Measurements from ENCODE around the gene OR9G4.

The OR9G4 gene

DNA sequence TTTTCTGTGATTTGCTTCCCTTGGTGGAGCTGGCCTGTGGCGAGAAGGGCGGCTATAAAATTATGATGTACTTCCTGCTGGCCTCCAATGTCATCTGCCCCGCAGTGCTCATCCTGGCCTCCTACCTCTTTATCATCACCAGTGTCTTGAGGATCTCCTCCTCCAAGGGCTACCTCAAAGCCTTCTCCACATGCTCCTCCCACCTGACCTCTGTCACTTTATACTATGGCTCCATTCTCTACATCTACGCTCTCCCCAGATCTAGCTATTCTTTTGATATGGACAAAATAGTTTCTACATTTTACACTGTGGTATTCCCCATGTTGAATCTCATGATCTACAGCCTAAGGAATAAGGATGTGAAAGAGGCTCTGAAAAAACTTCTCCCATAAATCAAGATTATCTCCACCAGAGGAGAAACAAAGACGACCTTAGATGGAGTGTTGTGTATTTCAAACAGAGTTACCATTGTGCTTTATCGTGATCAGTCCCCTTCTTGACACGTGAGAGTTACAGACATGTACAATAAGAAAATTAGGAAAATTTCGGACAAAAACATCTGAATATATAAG lies 47.5 kb downstream of the OR9G4 start:
- DNase-seq (ENCODE audit: low read depth) = no peak
- H3K4me3 ChIP-seq (replicated peaks; ENCODE audit: low read depth, low read length) = no peak overlapping the region
- TF ChIP-seq, protein P1, sequence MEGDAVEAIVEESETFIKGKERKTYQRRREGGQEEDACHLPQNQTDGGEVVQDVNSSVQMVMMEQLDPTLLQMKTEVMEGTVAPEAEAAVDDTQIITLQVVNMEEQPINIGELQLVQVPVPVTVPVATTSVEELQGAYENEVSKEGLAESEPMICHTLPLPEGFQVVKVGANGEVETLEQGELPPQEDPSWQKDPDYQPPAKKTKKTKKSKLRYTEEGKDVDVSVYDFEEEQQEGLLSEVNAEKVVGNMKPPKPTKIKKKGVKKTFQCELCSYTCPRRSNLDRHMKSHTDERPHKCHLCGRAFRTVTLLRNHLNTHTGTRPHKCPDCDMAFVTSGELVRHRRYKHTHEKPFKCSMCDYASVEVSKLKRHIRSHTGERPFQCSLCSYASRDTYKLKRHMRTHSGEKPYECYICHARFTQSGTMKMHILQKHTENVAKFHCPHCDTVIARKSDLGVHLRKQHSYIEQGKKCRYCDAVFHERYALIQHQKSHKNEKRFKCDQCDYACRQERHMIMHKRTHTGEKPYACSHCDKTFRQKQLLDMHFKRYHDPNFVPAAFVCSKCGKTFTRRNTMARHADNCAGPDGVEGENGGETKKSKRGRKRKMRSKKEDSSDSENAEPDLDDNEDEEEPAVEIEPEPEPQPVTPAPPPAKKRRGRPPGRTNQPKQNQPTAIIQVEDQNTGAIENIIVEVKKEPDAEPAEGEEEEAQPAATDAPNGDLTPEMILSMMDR (IDR thresholded peaks at IDR 0.05; ENCODE audit: low read length, missing control alignments) = no peak

DNA sequence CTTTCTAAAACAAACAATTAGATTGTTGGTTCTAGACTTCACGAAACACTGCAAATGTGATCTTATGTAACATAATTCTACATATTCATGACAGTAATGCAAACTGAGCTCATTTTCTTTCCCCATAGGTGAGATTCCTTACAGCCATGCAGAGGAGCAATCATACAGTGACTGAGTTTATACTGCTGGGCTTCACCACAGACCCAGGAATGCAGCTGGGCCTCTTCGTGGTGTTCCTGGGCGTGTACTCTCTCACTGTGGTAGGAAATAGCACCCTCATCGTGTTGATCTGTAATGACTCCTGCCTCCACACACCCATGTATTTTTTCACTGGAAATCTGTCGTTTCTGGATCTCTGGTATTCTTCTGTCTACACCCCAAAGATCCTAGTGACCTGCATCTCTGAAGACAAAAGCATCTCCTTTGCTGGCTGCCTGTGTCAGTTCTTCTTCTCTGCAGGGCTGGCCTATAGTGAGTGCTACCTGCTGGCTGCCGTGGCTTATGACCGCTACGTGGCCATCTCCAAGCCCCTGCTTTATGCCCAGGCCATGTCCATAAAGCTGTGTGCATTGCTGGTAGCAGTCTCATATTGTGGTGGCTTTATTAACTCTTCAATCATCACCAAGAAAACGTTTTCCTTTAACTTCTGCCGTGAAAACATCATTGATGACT lies 48.1 kb downstream of the OR9G4 start:
- no peak for DNase-seq (ENCODE audit: low read depth)
- H3K4me3 ChIP-seq (replicated peaks; ENCODE audit: low read depth, low read length) = no peak overlapping the region
- TF ChIP-seq, protein P1 (IDR thresholded peaks at IDR 0.05; ENCODE audit: low read length, missing control alignments) = no peak

DNA sequence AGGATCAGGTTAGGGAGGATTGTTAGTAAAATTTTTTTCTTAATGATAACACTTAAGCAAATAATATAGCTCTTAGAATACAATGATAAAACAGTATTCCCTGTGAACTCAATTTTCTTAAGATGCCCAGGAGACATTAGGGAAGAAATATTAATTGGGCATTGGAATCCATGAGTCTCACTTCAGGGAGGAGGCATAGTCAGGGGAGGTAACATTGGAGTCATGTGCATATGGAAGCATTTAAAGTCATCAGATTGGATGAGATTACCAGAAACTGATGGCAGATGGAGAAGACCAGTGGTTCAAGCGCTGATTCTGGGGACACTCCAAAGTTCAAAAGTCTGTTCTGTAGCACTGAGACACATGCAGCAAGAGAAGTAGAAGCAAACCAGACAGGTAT lies 49.7 kb downstream of the OR9G4 start, which contains the start of gene OR9G1:
Gene OR9G1, plus strand, starts transcription at position 301 of the 400 bp plus-strand sequence. CDS start 1,293 bp downstream, outside the sequence.
- TF ChIP-seq, protein P1 (IDR thresholded peaks at IDR 0.05; ENCODE audit: low read length, missing control alignments) = no peak
- DNase-seq (ENCODE audit: low read depth) = no peak
- no peak within 1 kb of the TSS for H3K4me3 ChIP-seq (replicated peaks; ENCODE audit: low read depth, low read length)

DNA sequence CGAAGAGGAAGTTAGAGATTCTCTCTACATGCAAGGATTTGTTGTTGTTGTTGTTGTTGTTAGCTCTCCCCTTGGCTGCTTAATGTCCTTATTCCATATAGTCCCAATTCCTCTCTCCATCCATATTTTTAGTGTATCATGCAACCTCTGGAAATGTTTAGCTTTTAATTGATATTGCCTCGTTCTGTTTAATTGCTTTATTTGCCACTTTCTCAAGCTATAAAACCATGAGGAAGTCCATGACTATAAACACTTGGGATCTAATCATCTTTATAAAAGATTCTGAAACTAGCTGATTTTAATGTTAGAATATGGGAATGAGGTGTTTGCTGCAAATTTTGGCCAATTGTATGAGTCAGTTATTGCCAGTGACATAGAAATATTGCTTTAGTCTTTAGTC lies 55.1 kb downstream of the OR9G4 start:
- DNase-seq (ENCODE audit: low read depth) = no peak
- TF ChIP-seq, protein P1 (IDR thresholded peaks at IDR 0.05; ENCODE audit: low read length, missing control alignments) = no peak
- no peak overlapping the region for H3K4me3 ChIP-seq (replicated peaks; ENCODE audit: low read depth, low read length)

Data from fibroblast of pulmonary artery (primary cell).